ENCODE data around the gene GJC1. TPM values are rescaled to one million over a fixed set of nuclear protein-coding genes. Genes with fewer than 3 reads are reported as not detected.
"Not testable (repeated sequence)": the region's sequence is repeated elsewhere in the genome, so short reads cannot be mapped to it uniquely, and the experiment has no call there.

Gene GJC1
- total RNA-seq, 2 donors from 2014 or later, result 25.8 to 41.8 TPM

GRCh38 chr17:44831371-44831770, 1.3 kb upstream of the GJC1 start:
- Histone ChIP-seq H3K27me3 (no peaks in the 10 kb centered on the region), H3K4me1 (peaks cover 0 to 20% of the 10 kb centered on the region in 2 donors), H3K36me3 (no peaks in the 10 kb centered on the region), H3K4me3 (no peak overlapping the region), H3K9me3 (no peaks in the 10 kb centered on the region), H3K27ac (peak overlapping the region; percentile 90 to 94)
- TF ChIP-seq CTCF (IDR thresholded peaks at IDR 0.05), result no peak
- no peak for DNase-seq (ENCODE audit: low spot score)

GRCh38 chr17:44830359-44831288, 537 bp upstream of the GJC1 start:
- peak overlapping the region; percentile 75 to 87 for H3K4me3 ChIP-seq
- H3K4me1 ChIP-seq, result peaks cover 0 to 20% of the 10 kb centered on the region in 2 donors
- H3K27me3 ChIP-seq, result no peaks in the 10 kb centered on the region
- H3K36me3 ChIP-seq, result no peaks in the 10 kb centered on the region
- DNase-seq (ENCODE audit: low spot score), result no peak
- no peaks in the 10 kb centered on the region for H3K9me3 ChIP-seq
- TF ChIP-seq CTCF (IDR thresholded peaks at IDR 0.05), result no peak
- H3K27ac ChIP-seq, result peak overlapping the region; percentile 90 to 94

GRCh38 chr17:44828919-44829522, 1.1 kb downstream of the GJC1 start:
- Histone ChIP-seq H3K36me3 (no peaks in the 10 kb centered on the region), H3K27ac (peak overlapping the region; percentile 90 to 94), H3K4me3 (peak overlapping the region; percentile 75 to 87), H3K4me1 (peaks cover 0 to 20% of the 10 kb centered on the region in 2 donors), H3K9me3 (no peaks in the 10 kb centered on the region), H3K27me3 (no peaks in the 10 kb centered on the region)
- no peak for TF ChIP-seq CTCF (IDR thresholded peaks at IDR 0.05)
- DNase-seq (ENCODE audit: low spot score), result no peak

- H3K9me3 ChIP-seq, result no peaks in the 10 kb centered on the region
- H3K27ac ChIP-seq, result peak overlapping the region; percentile 90 to 94
- DNase-seq (ENCODE audit: low spot score), result no peak
- no peak for TF ChIP-seq CTCF (IDR thresholded peaks at IDR 0.05)
- H3K4me1 ChIP-seq, result peaks cover 0 to 20% of the 10 kb centered on the region in 2 donors
- peak overlapping the region; percentile 75 to 87 for H3K4me3 ChIP-seq
- no peaks in the 10 kb centered on the region for H3K27me3 ChIP-seq
- H3K36me3 ChIP-seq, result no peaks in the 10 kb centered on the region
Observed at GRCh38 chr17:44827863-44828262, 2.2 kb downstream of the GJC1 start.

- no peaks in the 10 kb centered on the region for H3K36me3 ChIP-seq
- H3K27me3 ChIP-seq, result no peaks in the 10 kb centered on the region
- H3K27ac ChIP-seq, result peak overlapping the region; percentile 90 to 94
- TF ChIP-seq CTCF (IDR thresholded peaks at IDR 0.05), result no peak
- H3K4me3 ChIP-seq, result no peak overlapping the region
- H3K4me1 ChIP-seq, result peaks cover 0 to 19% of the 10 kb centered on the region in 2 donors
- no peaks in the 10 kb centered on the region for H3K9me3 ChIP-seq
- no peak for DNase-seq (ENCODE audit: low spot score)
Observed at GRCh38 chr17:44826123-44826790, 3.8 kb downstream of the GJC1 start.

GRCh38 chr17:44825236-44825635, 4.9 kb downstream of the GJC1 start:
- not testable (repeated sequence) for H3K9me3 ChIP-seq; H3K27me3 ChIP-seq; H3K4me3 ChIP-seq; H3K36me3 ChIP-seq; DNase-seq (ENCODE audit: low spot score)
- Histone ChIP-seq H3K4me1 (peaks cover 0 to 18% of the 10 kb centered on the region in 2 donors), H3K27ac (peak overlapping the region in 1 of 2 donors; percentile 94)

All from right atrium auricular region (tissue), 2 donors.